Choroid plexus epithelial cell (primary cell): ENCODE results near the gene PLEKHM3.

ENCODE experiments used
- DNase-seq: peaks from one replicate; pipeline ENCODE4 v3.0.0-alpha.2; 2010; ENCODE audit warnings: low read depth
- H3K4me3 ChIP-seq: 2 replicates; pipeline ENCODE4 v1.5.1; 2011; ENCODE audit warnings: low read depth, mild to moderate bottlenecking, control low read depth, low read length, moderate library complexity
- TF ChIP-seq, protein P1 (sequence below): conservative IDR thresholded peaks from 2 replicates; pipeline ENCODE4 v1.5.1; 2011; ENCODE audit warnings: low read depth, mild to moderate bottlenecking, control low read depth, inconsistent platforms, low read length, moderate library complexity

Gene PLEKHM3

DNA sequence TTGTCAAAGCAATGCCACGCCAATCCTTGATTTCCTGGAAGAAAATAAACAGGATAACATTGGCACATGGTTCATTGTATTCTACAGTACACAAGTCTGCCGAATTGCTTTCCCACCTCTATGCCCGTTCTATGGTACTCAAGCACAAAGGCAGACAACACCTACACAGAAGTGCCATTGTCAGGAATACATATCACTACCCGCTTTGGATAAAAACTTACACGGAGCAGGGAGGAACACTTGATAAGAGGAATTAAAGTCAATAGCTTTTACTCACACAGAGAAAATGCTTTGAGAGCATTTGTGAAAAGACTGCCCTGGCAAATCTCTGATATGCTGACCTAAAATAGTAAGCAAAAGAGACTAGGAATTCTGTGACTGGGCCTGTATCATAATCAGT is 23.4 kb downstream of the PLEKHM3 start:
- DNase-seq = no peak
- TF ChIP-seq, protein P1, sequence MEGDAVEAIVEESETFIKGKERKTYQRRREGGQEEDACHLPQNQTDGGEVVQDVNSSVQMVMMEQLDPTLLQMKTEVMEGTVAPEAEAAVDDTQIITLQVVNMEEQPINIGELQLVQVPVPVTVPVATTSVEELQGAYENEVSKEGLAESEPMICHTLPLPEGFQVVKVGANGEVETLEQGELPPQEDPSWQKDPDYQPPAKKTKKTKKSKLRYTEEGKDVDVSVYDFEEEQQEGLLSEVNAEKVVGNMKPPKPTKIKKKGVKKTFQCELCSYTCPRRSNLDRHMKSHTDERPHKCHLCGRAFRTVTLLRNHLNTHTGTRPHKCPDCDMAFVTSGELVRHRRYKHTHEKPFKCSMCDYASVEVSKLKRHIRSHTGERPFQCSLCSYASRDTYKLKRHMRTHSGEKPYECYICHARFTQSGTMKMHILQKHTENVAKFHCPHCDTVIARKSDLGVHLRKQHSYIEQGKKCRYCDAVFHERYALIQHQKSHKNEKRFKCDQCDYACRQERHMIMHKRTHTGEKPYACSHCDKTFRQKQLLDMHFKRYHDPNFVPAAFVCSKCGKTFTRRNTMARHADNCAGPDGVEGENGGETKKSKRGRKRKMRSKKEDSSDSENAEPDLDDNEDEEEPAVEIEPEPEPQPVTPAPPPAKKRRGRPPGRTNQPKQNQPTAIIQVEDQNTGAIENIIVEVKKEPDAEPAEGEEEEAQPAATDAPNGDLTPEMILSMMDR = no peak
- H3K4me3 ChIP-seq = no peak overlapping the region

DNA sequence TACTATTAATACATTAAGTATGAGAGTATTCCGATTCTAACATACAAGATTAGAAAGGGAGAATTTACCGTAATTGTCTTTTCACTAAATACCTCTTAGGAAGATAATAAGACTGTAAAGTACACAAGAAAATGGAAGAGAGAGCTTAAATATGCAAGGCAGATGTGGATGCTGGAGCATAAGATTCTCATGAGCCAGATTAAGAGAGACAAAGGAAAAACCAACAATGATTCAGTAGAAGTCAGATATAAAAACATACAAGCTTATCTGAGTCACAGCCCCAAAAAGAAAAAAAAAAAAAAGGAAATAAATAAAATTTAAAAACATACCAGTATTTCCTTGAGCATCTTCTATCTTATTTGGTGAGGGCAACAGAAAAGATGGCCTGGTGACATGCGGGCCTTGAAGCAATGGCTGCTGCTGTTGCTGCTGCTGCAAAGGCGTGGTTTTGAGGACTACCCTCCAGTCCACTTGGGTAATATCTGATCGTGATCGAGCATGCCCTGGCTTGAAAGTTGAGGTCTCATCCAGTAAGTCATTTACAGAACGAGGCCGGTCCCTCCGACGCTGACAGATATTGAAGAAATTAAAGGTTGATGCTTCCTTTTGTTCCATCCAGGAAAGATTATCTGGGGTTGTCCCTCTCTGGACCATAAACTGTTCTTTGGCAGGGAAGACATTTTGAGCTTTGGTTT is 24.5 kb downstream of the PLEKHM3 start:
- H3K4me3 ChIP-seq = no peak overlapping the region
- TF ChIP-seq, protein P1 = no peak
- no peak for DNase-seq

DNA sequence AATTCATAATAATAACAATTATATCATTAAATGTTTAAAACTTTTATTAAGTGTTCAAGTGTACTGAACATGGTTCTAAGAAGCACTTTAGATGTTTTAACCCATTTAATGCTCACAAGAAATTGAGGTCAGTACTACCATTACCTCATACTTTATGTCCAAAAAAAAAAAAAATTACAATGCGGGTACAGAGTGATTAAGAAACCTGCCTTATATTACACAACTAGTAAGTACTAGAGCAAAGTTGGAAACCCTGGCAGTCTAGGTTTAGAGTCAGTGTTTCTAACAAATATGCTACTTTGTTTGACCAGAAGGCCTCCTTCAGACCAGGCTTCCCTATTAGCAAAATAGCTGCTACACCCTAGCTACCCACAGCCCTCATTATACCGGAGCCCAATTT is 28.5 kb downstream of the PLEKHM3 start:
- TF ChIP-seq, protein P1 = no peak
- DNase-seq = no peak
- no peak overlapping the region for H3K4me3 ChIP-seq

DNA sequence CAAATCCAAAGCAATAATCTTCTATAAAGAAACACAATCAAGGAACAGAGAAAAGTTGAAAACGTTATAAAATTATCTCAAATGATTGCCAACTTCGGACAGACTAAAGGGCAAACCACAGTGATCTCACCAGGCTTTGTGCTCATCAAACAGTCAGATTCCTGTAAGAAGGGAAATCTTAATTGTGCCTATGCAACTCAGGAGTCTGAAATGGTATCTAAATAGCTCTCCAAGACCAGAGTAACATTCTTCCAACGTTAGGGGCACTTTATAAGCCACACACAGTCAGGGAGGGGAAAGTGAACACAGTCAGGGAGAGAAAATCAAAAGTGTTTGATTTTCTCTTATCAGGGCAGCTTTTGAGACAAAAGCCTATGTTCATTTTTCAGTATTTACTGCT is 29.4 kb downstream of the PLEKHM3 start:
- TF ChIP-seq, protein P1 = no peak
- DNase-seq = peak; percentile 14
- no peak overlapping the region for H3K4me3 ChIP-seq

DNA sequence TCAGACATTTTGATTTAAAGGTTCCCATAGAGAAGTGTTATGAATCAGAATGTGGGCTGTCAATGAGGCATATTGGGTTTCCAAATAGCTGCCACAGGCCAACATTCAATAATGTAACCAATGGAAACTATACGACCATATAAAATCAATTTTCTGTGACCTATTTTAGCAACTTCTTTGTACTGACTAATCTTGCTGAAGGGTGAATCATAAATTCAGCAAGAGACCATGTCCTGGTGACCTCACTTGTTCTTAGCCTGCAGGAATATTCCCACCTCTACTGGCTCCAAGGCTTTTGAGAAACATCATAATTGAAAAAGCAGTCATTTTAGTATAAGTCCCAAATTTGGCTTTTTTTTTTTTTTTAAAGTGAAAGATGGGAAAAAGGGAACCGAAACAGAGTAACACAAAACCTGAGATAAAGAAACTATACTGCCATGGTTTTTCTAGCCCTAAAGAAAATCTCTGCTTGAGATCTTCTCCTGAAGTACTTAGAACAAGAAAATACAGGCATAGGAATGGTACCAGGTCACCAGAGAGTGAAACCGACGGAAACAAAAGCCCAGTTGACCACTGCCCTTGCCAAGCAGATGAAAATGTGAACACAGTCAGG is 32.1 kb downstream of the PLEKHM3 start:
- peak; percentile 38 for DNase-seq
- TF ChIP-seq, protein P1 = no peak
- H3K4me3 ChIP-seq = no peak overlapping the region

DNA sequence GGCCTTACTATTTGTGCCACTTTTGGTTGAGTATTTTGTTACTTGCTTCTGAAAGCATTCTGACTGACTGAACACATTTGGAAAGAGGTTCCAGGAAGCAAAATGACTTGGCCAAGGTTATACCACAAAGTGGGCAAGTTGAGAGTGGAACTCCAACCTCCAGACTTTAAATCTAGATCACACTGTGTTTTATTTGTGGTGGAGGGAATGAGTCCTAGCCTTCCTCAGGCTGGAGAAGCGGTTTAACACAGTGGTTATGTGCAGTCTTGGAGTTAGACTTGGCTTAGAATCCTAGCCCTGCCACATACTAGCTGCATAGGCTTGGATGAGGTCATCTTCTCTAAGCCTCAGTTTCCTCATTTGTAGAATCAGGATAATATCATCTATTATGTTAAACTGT is 33.4 kb downstream of the PLEKHM3 start:
- TF ChIP-seq, protein P1 = no peak
- H3K4me3 ChIP-seq = no peak overlapping the region
- DNase-seq = no peak

DNA sequence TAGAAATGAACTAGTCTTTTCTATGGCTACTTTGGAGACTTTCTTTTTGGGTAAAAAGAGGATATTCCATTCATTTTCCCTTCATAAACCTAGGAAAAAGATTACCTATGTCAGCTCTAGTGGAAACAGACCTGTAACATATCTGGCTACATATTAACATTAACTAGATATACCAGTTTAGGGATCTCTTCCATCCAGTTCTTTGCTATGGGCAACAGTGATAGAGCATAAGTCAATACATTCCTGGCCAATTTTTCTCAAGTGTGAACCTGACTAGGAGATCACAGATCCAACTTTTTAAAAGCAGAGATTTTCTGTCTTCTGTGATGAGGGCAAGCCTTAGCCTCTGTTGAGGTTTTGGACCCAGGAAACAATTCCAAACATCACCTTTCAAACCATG is 34.5 kb downstream of the PLEKHM3 start:
- TF ChIP-seq, protein P1 = no peak
- H3K4me3 ChIP-seq = no peak overlapping the region
- no peak for DNase-seq
